Parathyroid adenoma (tissue), 2 donors: ENCODE data around the gene MKLN1.
"Not testable (repeated sequence)": the region's sequence is repeated elsewhere in the genome, so short reads cannot be mapped to it uniquely, and the experiment has no call there.

Experiments used
- H2AFZ ChIP-seq: fragments of 300-600 bp; sonication (generic); one replicate; pipeline ENCODE4 v1.7.0; 2017; ENCODE audit warnings: antibody characterized with exemption, mild to moderate bottlenecking
- H3K27ac ChIP-seq: fragments of 300-600 bp; sonication (generic); one replicate; pipeline ENCODE4 v1.7.0; 2017
- H3K27me3 ChIP-seq: fragments of 300-600 bp; sonication (generic); one replicate; pipeline ENCODE4 v1.7.0; 2017; ENCODE audit warnings: low read length; ENCODE audit not compliant: control insufficient read depth, insufficient read depth
- H3K36me3 ChIP-seq: fragments of 300-600 bp; sonication (generic); one replicate; pipeline ENCODE4 v1.7.0; 2017; ENCODE audit warnings: low read length; ENCODE audit not compliant: control insufficient read depth, insufficient read depth
- H3K4me1 ChIP-seq: fragments of 300-600 bp; sonication (generic); one replicate; pipeline ENCODE4 v1.7.0; 2017; ENCODE audit warnings: control low read depth
- H3K4me2 ChIP-seq: fragments of 300-600 bp; sonication (generic); one replicate; pipeline ENCODE4 v1.7.0; 2017; ENCODE audit warnings: low read length
- H3K4me3 ChIP-seq: fragments of 300-600 bp; sonication (generic); one replicate; pipeline ENCODE4 v1.7.0; 2017; ENCODE audit warnings: low read depth, low read length
- H3K79me2 ChIP-seq: fragments of 300-600 bp; sonication (generic); one replicate; pipeline ENCODE4 v1.7.0; 2017; ENCODE audit warnings: control low read depth
- H3K9ac ChIP-seq: fragments of 300-600 bp; sonication (generic); one replicate; pipeline ENCODE4 v1.7.0; 2017; ENCODE audit warnings: mild to moderate bottlenecking
- H3K9me3 ChIP-seq: fragments of 300-600 bp; sonication (generic); one replicate; pipeline ENCODE4 v1.7.0; 2017; ENCODE audit warnings: low read length; ENCODE audit not compliant: control insufficient read depth
- CTCF ChIP-seq: fragments of 300-600 bp; sonication (generic); IDR thresholded peaks from one replicate; pipeline ENCODE4 v1.7.0; 2017; ENCODE audit warnings: antibody characterized with exemption, mild to moderate bottlenecking
- donor health status: primary hyperparathyroidism.

MKLN1 gene

GRCh38 chr7:131462059-131462458, 134.4 kb downstream of the MKLN1 start:
- no peaks in the 10 kb centered on the region for H3K79me2 ChIP-seq
- H3K4me3 ChIP-seq: no peak overlapping the region
- no peak for TF ChIP-seq CTCF
- H3K27ac ChIP-seq: no peak overlapping the region
- no peak overlapping the region for H3K9ac ChIP-seq
- no peaks in the 10 kb centered on the region for H3K36me3 ChIP-seq
- H3K27me3 ChIP-seq: no peaks in the 10 kb centered on the region
- no peaks in the 10 kb centered on the region for H3K9me3 ChIP-seq
- no peak overlapping the region for H2AFZ ChIP-seq
- H3K4me2 ChIP-seq: no peak overlapping the region
- no peaks in the 10 kb centered on the region for H3K4me1 ChIP-seq

GRCh38 chr7:131462715-131463114, 135.0 kb downstream of the MKLN1 start:
- H3K9ac ChIP-seq, H3K79me2 ChIP-seq, H3K4me1 ChIP-seq, H3K36me3 ChIP-seq, H3K27me3 ChIP-seq, H3K4me3 ChIP-seq, H2AFZ ChIP-seq, H3K27ac ChIP-seq, H3K4me2 ChIP-seq, H3K9me3 ChIP-seq: not testable (repeated sequence)

- Histone ChIP-seq H2AFZ (no peak overlapping the region), H3K27me3 (no peaks in the 10 kb centered on the region), H3K36me3 (no peaks in the 10 kb centered on the region), H3K4me2 (no peak overlapping the region), H3K9ac (no peak overlapping the region), H3K79me2 (no peaks in the 10 kb centered on the region), H3K4me1 (no peaks in the 10 kb centered on the region), H3K4me3 (no peak overlapping the region), H3K27ac (no peak overlapping the region), H3K9me3 (no peaks in the 10 kb centered on the region)
- no peak for TF ChIP-seq CTCF
Observed at GRCh38 chr7:131466735-131467365, 139.2 kb downstream of the MKLN1 start.

- Histone ChIP-seq H3K4me1 (no peaks in the 10 kb centered on the region), H3K9me3 (no peaks in the 10 kb centered on the region), H3K79me2 (no peaks in the 10 kb centered on the region), H3K27me3 (no peaks in the 10 kb centered on the region), H3K9ac (no peak overlapping the region), H3K27ac (no peak overlapping the region), H2AFZ (no peak overlapping the region), H3K4me2 (no peak overlapping the region), H3K36me3 (no peaks in the 10 kb centered on the region), H3K4me3 (no peak overlapping the region)
- TF ChIP-seq CTCF: no peak
Observed at GRCh38 chr7:131467788-131468187, 140.1 kb downstream of the MKLN1 start.

- Histone ChIP-seq H2AFZ (no peak overlapping the region), H3K9ac (no peak overlapping the region), H3K36me3 (no peaks in the 10 kb centered on the region), H3K4me1 (no peaks in the 10 kb centered on the region), H3K27me3 (no peaks in the 10 kb centered on the region), H3K79me2 (no peaks in the 10 kb centered on the region), H3K27ac (no peak overlapping the region), H3K4me3 (no peak overlapping the region), H3K4me2 (no peak overlapping the region), H3K9me3 (no peaks in the 10 kb centered on the region)
- TF ChIP-seq CTCF: no peak
Observed at GRCh38 chr7:131471250-131472004, 143.8 kb downstream of the MKLN1 start.
